Stimulated activated naive CD8-positive, alpha-beta T cell treated with anti-CD3 and anti-CD28 coated beads, Interleukin-15, amount 100 ng/mL, for 72 hours (primary cell): Measurements from ENCODE around the gene INTS11.

Experiments used
- ATAC-seq: fragments of 150-1000 bp; cut with Tn5 transposase; 2 replicates; pipeline ENCODE4 v1.10.0; 2021; ENCODE audit warnings: mild to moderate bottlenecking, moderate library complexity
- DNase-seq, 2 donors: peaks; one replicate each; pipeline ENCODE4 v3.0.0; 2021 to 2022
- H3K27ac Mint-ChIP-seq, 2 donors: one replicate each; pipeline ENCODE4 v1.8.0; 2022; ENCODE audit warnings: mild to moderate bottlenecking in 2 of 2, mixed read lengths in 2 of 2, moderate library complexity in 2 of 2
- H3K27me3 Mint-ChIP-seq: one replicate; pipeline ENCODE4 v1.8.0; 2022; ENCODE audit warnings: mixed read lengths
- H3K4me1 Mint-ChIP-seq: one replicate; pipeline ENCODE4 v1.8.0; 2022; ENCODE audit warnings: mild to moderate bottlenecking, mixed read lengths
- H3K4me3 Mint-ChIP-seq, 2 donors: one replicate each; pipeline ENCODE4 v1.8.0; 2022; ENCODE audit warnings: mild to moderate bottlenecking in 2 of 2, mixed read lengths in 2 of 2, moderate library complexity in 1 of 2
- H3K9me3 Mint-ChIP-seq, 2 donors: one replicate each; pipeline ENCODE4 v1.8.0; 2022; ENCODE audit warnings: mixed read lengths in 2 of 2

Gene INTS11

GRCh38 chr1:1285611-1286311 lies 38.7 kb downstream of the INTS11 start:
- Mint-ChIP-seq H3K4me1 (peaks cover 23% of the 10 kb centered on the region), H3K27me3 (peaks cover 8% of the 10 kb centered on the region), H3K27ac (no peak overlapping the region), H3K9me3 (peaks cover 0 to 7% of the 10 kb centered on the region in 2 donors), H3K4me3 (no peak overlapping the region)
- ATAC-seq (peak; percentile 16), DNase-seq (no peak)

- H3K27ac Mint-ChIP-seq = no peak overlapping the region
- H3K9me3 Mint-ChIP-seq = peaks cover 0 to 3% of the 10 kb centered on the region in 2 donors
- no peak for DNase-seq
- peaks cover 17% of the 10 kb centered on the region for H3K4me1 Mint-ChIP-seq
- no peak overlapping the region for H3K4me3 Mint-ChIP-seq
- peaks cover 4% of the 10 kb centered on the region for H3K27me3 Mint-ChIP-seq
- ATAC-seq = no peak
Measured at GRCh38 chr1:1285102-1285571, 39.3 kb downstream of the INTS11 start.

GRCh38 chr1:1284221-1285101 lies 40.0 kb downstream of the INTS11 start:
- Mint-ChIP-seq H3K27me3 (no peaks in the 10 kb centered on the region), H3K4me1 (peaks cover 14% of the 10 kb centered on the region), H3K4me3 (no peak overlapping the region), H3K27ac (no peak overlapping the region), H3K9me3 (no peaks in the 10 kb centered on the region)
- ATAC-seq (no peak), DNase-seq (no peak)

- no peak for DNase-seq
- no peak overlapping the region for H3K27ac Mint-ChIP-seq
- H3K4me1 Mint-ChIP-seq = peaks cover 14% of the 10 kb centered on the region
- H3K4me3 Mint-ChIP-seq = no peak overlapping the region
- no peaks in the 10 kb centered on the region for H3K27me3 Mint-ChIP-seq
- ATAC-seq = no peak
- H3K9me3 Mint-ChIP-seq = no peaks in the 10 kb centered on the region
Measured at GRCh38 chr1:1283821-1284220, 40.6 kb downstream of the INTS11 start.

- ATAC-seq = peak; percentile 22
- H3K4me1 Mint-ChIP-seq = peaks cover 14% of the 10 kb centered on the region
- DNase-seq = no peak
- H3K9me3 Mint-ChIP-seq = no peaks in the 10 kb centered on the region
- no peak overlapping the region for H3K27ac Mint-ChIP-seq
- H3K27me3 Mint-ChIP-seq = no peaks in the 10 kb centered on the region
- H3K4me3 Mint-ChIP-seq = no peak overlapping the region
Measured at GRCh38 chr1:1282998-1283397, 41.5 kb downstream of the INTS11 start.

GRCh38 chr1:1281533-1282321 lies 42.7 kb downstream of the INTS11 start:
- no peak for DNase-seq

GRCh38 chr1:1280782-1281481 lies 43.5 kb downstream of the INTS11 start:
- ATAC-seq = no peak
- no peaks in the 10 kb centered on the region for H3K9me3 Mint-ChIP-seq
- peaks cover 14% of the 10 kb centered on the region for H3K4me1 Mint-ChIP-seq
- no peak overlapping the region for H3K27ac Mint-ChIP-seq
- no peak for DNase-seq
- no peaks in the 10 kb centered on the region for H3K27me3 Mint-ChIP-seq
- no peak overlapping the region for H3K4me3 Mint-ChIP-seq

More at GRCh38 chr1:1281533-1282321, 42.7 kb downstream of the INTS11 start:
- ATAC-seq = no peak
- H3K4me1 Mint-ChIP-seq = peaks cover 14% of the 10 kb centered on the region
- no peaks in the 10 kb centered on the region for H3K9me3 Mint-ChIP-seq
- no peak overlapping the region for H3K4me3 Mint-ChIP-seq
- no peak overlapping the region for H3K27ac Mint-ChIP-seq
- H3K27me3 Mint-ChIP-seq = no peaks in the 10 kb centered on the region

GRCh38 chr1:1279028-1279427 lies 45.4 kb downstream of the INTS11 start:
- DNase-seq (no peak), ATAC-seq (no peak)
- Mint-ChIP-seq H3K4me3 (no peak overlapping the region), H3K27ac (peak overlapping the region in 1 of 2 donors; percentile 25), H3K4me1 (peaks cover 21% of the 10 kb centered on the region), H3K9me3 (no peaks in the 10 kb centered on the region), H3K27me3 (no peaks in the 10 kb centered on the region)

- Mint-ChIP-seq H3K27ac (peak overlapping the region in 1 of 2 donors; percentile 25), H3K27me3 (no peaks in the 10 kb centered on the region), H3K4me1 (peaks cover 19% of the 10 kb centered on the region), H3K4me3 (no peak overlapping the region), H3K9me3 (no peaks in the 10 kb centered on the region)
- ATAC-seq (no peak), DNase-seq (no peak)
Measured at GRCh38 chr1:1278620-1279019, 45.8 kb downstream of the INTS11 start.

GRCh38 chr1:1275836-1276235 lies 48.6 kb downstream of the INTS11 start:
- Mint-ChIP-seq H3K27ac (no peak overlapping the region), H3K4me1 (peaks cover 29% of the 10 kb centered on the region), H3K27me3 (no peaks in the 10 kb centered on the region), H3K9me3 (no peaks in the 10 kb centered on the region), H3K4me3 (no peak overlapping the region)
- DNase-seq (no peak), ATAC-seq (no peak)

GRCh38 chr1:1274931-1275431 lies 49.5 kb downstream of the INTS11 start:
- peaks cover 38% of the 10 kb centered on the region for H3K4me1 Mint-ChIP-seq
- no peak for DNase-seq
- no peak for ATAC-seq
- H3K27me3 Mint-ChIP-seq = no peaks in the 10 kb centered on the region
- no peaks in the 10 kb centered on the region for H3K9me3 Mint-ChIP-seq
- H3K4me3 Mint-ChIP-seq = peak overlapping the region; percentile 76 to 84
- H3K27ac Mint-ChIP-seq = no peak overlapping the region

- no peaks in the 10 kb centered on the region for H3K9me3 Mint-ChIP-seq
- peaks cover 43% of the 10 kb centered on the region for H3K4me1 Mint-ChIP-seq
- H3K4me3 Mint-ChIP-seq = peak overlapping the region; percentile 76 to 84
- ATAC-seq = peak; percentile 41
- peak overlapping the region in 1 of 2 donors; percentile 48 for H3K27ac Mint-ChIP-seq
- no peaks in the 10 kb centered on the region for H3K27me3 Mint-ChIP-seq
- no peak for DNase-seq
Measured at GRCh38 chr1:1274299-1274930, 50.0 kb downstream of the INTS11 start.

GRCh38 chr1:1273512-1274298 lies 50.8 kb downstream of the INTS11 start, which contains the start of gene UBE2J2:
Gene UBE2J2, minus strand, starts transcription at chr1:1273854. Its CDS starts 5,862 bp downstream, at chr1:1267992.
- ATAC-seq = peak; percentile 97

GRCh38 chr1:1273209-1273511 lies 51.3 kb downstream of the INTS11 start:
- ATAC-seq = no peak
- Mint-ChIP-seq H3K27me3 (no peaks in the 10 kb centered on the region), H3K9me3 (no peaks in the 10 kb centered on the region), H3K4me1 (peaks cover 51% of the 10 kb centered on the region), H3K27ac (peak overlapping the region; percentile 89 to 97), H3K4me3 (peak overlapping the region; percentile 88 to 89)
- DNase-seq = no peak

More at GRCh38 chr1:1273512-1274298, 50.8 kb downstream of the INTS11 start, which contains the start of gene UBE2J2:
- peak within 1 kb of the TSS; percentile 88 to 89 for H3K4me3 Mint-ChIP-seq
- H3K27ac Mint-ChIP-seq = peak within 1 kb of the TSS; percentile 89 to 97
- DNase-seq = peak; percentile 90 to 92
- H3K27me3 Mint-ChIP-seq = no peaks in the 10 kb centered on the region
- H3K4me1 Mint-ChIP-seq = peaks cover 46% of the 10 kb centered on the region
- no peaks in the 10 kb centered on the region for H3K9me3 Mint-ChIP-seq
